ENCODE measurements around the gene SPTBN1. TPM values are rescaled to one million over a fixed set of nuclear protein-coding genes. Genes with fewer than 3 reads are reported as not detected.

SPTBN1 gene
- total RNA-seq, 2 experiments from 2014 or later = 132 to 183 TPM

DNA sequence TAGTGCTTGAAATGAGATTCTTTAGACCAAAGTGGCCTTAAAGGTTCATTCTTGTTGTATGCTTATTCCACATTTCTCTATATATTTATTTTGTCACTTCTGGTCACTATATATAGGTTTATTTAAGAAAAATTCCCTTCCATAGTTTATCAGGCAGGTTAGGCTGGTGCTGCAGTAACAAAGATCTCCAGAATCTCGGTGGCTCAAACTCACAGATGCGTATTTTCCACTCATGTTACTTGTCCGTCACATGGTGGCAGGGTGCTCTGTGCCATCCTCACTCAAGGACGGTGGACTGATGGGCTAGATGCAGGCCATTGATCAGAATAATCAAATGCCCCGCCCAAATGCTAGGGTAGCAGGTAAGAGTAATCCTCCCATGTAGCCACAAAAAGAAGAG is 19.8 kb downstream of the SPTBN1 start:
- no peaks in the 10 kb centered on the region for H3K9me3 ChIP-seq (ENCODE audit: low read length)
- intact Hi-C loops (cut with micrococcal nuclease; ENCODE audit: unreplicated experiment) = no loop called here
- peaks cover 8% of the 10 kb centered on the region for H3K4me1 ChIP-seq (ENCODE audit: insufficient read depth, low read length, poor library complexity, severe bottlenecking)
- no peak overlapping the region for H2AFZ ChIP-seq (ENCODE audit: low read length)
- CTCF ChIA-PET (ENCODE audit: unreplicated experiment) = no interaction called here
- H3K79me2 ChIP-seq (ENCODE audit: insufficient read depth, low read depth, low read length) = no peaks in the 10 kb centered on the region
- no peak overlapping the region for H3K4me3 ChIP-seq (ENCODE audit: low read depth, low read length, poor library complexity, severe bottlenecking)
- no peaks in the 10 kb centered on the region for H3K36me3 ChIP-seq (ENCODE audit: insufficient read depth, low read length)
- BruUV-seq (replicated peaks) = no TSS peak
- no peaks in the 10 kb centered on the region for H4K20me1 ChIP-seq (ENCODE audit: insufficient read depth, low read length)
- H3K4me2 ChIP-seq (ENCODE audit: low read length) = no peak overlapping the region
- no peak for DNase-seq (ENCODE audit: low spot score)
- POLR2A ChIA-PET = no interaction called here
- no peak for TF ChIP-seq EZH2phosphoT487 (IDR thresholded peaks at IDR 0.05; ENCODE audit: borderline replicate concordance, low read depth, low read length)
- TF ChIP-seq, protein P1, sequence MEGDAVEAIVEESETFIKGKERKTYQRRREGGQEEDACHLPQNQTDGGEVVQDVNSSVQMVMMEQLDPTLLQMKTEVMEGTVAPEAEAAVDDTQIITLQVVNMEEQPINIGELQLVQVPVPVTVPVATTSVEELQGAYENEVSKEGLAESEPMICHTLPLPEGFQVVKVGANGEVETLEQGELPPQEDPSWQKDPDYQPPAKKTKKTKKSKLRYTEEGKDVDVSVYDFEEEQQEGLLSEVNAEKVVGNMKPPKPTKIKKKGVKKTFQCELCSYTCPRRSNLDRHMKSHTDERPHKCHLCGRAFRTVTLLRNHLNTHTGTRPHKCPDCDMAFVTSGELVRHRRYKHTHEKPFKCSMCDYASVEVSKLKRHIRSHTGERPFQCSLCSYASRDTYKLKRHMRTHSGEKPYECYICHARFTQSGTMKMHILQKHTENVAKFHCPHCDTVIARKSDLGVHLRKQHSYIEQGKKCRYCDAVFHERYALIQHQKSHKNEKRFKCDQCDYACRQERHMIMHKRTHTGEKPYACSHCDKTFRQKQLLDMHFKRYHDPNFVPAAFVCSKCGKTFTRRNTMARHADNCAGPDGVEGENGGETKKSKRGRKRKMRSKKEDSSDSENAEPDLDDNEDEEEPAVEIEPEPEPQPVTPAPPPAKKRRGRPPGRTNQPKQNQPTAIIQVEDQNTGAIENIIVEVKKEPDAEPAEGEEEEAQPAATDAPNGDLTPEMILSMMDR (conservative IDR thresholded peaks at IDR 0.05; ENCODE audit: low read length) = no peak
- no peak overlapping the region for H3K27ac ChIP-seq (ENCODE audit: low read depth, low read length, poor library complexity, severe bottlenecking)
- no peaks in the 10 kb centered on the region for H3K9me2 ChIP-seq (ENCODE audit: insufficient read depth, low read length)

DNA sequence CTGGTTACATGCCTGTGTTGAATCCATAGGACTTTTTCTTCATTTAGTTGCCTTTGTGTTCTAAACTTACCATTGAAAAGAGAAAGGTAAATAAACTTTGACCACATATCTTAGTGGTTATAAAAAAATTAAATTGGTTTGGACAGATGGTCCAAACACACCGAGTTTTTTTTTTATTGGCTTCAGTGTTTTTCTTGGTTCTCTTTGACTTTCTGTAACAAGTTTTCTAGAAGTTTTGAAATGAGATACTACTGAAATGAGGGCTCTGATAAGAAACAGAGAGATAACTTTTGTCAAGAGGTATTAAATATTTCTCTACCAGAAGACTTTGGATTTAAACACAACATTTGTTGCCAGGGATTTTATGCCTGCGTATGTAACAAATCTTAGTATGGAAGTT is 20.7 kb downstream of the SPTBN1 start:
- Histone ChIP-seq H3K9me2 (ENCODE audit: insufficient read depth, low read length) (no peaks in the 10 kb centered on the region), H3K4me2 (ENCODE audit: low read length) (no peak overlapping the region), H3K4me3 (ENCODE audit: low read depth, low read length, poor library complexity, severe bottlenecking) (no peak overlapping the region), H3K27ac (ENCODE audit: low read depth, low read length, poor library complexity, severe bottlenecking) (no peak overlapping the region), H3K4me1 (ENCODE audit: insufficient read depth, low read length, poor library complexity, severe bottlenecking) (no peaks in the 10 kb centered on the region), H3K36me3 (ENCODE audit: insufficient read depth, low read length) (no peaks in the 10 kb centered on the region), H2AFZ (ENCODE audit: low read length) (no peak overlapping the region), H4K20me1 (ENCODE audit: insufficient read depth, low read length) (no peaks in the 10 kb centered on the region), H3K9me3 (ENCODE audit: low read length) (no peaks in the 10 kb centered on the region), H3K79me2 (ENCODE audit: insufficient read depth, low read depth, low read length) (no peaks in the 10 kb centered on the region)
- TF ChIP-seq, protein P1 (conservative IDR thresholded peaks at IDR 0.05; ENCODE audit: low read length) = no peak
- no peak for TF ChIP-seq EZH2phosphoT487 (IDR thresholded peaks at IDR 0.05; ENCODE audit: borderline replicate concordance, low read depth, low read length)
- ChIA-PET POLR2A (no interaction called here), CTCF (ENCODE audit: unreplicated experiment) (no interaction called here)
- no TSS peak for BruUV-seq (replicated peaks)
- intact Hi-C loops (cut with micrococcal nuclease; ENCODE audit: unreplicated experiment) = no loop called here
- no peak for DNase-seq (ENCODE audit: low spot score)

DNA sequence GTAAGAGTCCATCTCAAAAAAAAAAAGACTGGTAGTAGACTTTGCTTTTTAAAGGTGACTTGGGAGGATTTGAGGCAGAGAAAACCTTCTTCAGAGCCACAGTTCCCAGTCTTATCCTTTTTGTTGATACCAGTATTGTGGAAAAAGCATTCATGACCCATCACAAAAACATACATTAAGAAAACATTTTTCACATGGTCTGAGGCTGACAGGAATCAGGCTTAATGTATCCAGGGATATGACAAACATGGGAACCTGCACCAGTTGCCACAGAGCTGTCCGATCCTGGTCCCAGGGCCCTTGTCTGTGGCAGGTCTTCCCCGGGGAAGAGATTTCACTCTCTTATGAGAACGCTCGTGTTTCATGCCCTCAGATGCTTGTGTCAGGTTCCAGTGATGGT is 21.8 kb downstream of the SPTBN1 start:
- intact Hi-C loops (cut with micrococcal nuclease; ENCODE audit: unreplicated experiment) = no loop called here
- H3K9me2 ChIP-seq (ENCODE audit: insufficient read depth, low read length) = no peaks in the 10 kb centered on the region
- POLR2A ChIA-PET = interaction anchor here (0.7 to 1.2 kb wide), 2 partner anchors 9 to 648 kb away, joined by 3 to 4 read pairs; no protein-coding TSS in a partner anchor
- H3K79me2 ChIP-seq (ENCODE audit: insufficient read depth, low read depth, low read length) = no peaks in the 10 kb centered on the region
- CTCF ChIA-PET (ENCODE audit: unreplicated experiment) = no interaction called here
- no peak for DNase-seq (ENCODE audit: low spot score)
- BruUV-seq (replicated peaks) = no TSS peak
- H3K9me3 ChIP-seq (ENCODE audit: low read length) = no peaks in the 10 kb centered on the region
- no peak overlapping the region for H2AFZ ChIP-seq (ENCODE audit: low read length)
- H3K4me3 ChIP-seq (ENCODE audit: low read depth, low read length, poor library complexity, severe bottlenecking) = no peak overlapping the region
- no peaks in the 10 kb centered on the region for H3K36me3 ChIP-seq (ENCODE audit: insufficient read depth, low read length)
- no peaks in the 10 kb centered on the region for H4K20me1 ChIP-seq (ENCODE audit: insufficient read depth, low read length)
- no peak overlapping the region for H3K4me2 ChIP-seq (ENCODE audit: low read length)
- H3K4me1 ChIP-seq (ENCODE audit: insufficient read depth, low read length, poor library complexity, severe bottlenecking) = no peaks in the 10 kb centered on the region
- TF ChIP-seq, protein P1 (conservative IDR thresholded peaks at IDR 0.05; ENCODE audit: low read length) = no peak
- TF ChIP-seq EZH2phosphoT487 (IDR thresholded peaks at IDR 0.05; ENCODE audit: borderline replicate concordance, low read depth, low read length) = no peak
- no peak overlapping the region for H3K27ac ChIP-seq (ENCODE audit: low read depth, low read length, poor library complexity, severe bottlenecking)

Data from OCI-LY7 (cell line).